HTERT RPE-1 (cell line): Measurements from ENCODE around the gene LRP3.

Experiments used
- in situ Hi-C: fragments of 300-500 bp; cut with MboI; formaldehyde crosslinking; loops from 4 replicates; pipeline ENCODE4 v1.14.3; 2020; ENCODE audit warnings: low sequenced_read_pairs

The LRP3 gene

GRCh38 chr19:33235269-33235995 is 41.3 kb downstream of the LRP3 start:
- in situ Hi-C loops = no loop called here

- in situ Hi-C loops = no loop called here
These were observed 41.8 kb downstream of the LRP3 start for GRCh38 chr19:33235996-33236350.

- in situ Hi-C loops = no loop called here
These were observed 42.7 kb downstream of the LRP3 start for GRCh38 chr19:33236696-33237390.

- in situ Hi-C loops = no loop called here
These were observed 44.5 kb downstream of the LRP3 start for GRCh38 chr19:33238481-33239149.

- in situ Hi-C loops = no loop called here
These were observed 45.3 kb downstream of the LRP3 start for GRCh38 chr19:33239223-33239975.

- in situ Hi-C loops = no loop called here
These were observed 46.1 kb downstream of the LRP3 start for GRCh38 chr19:33240181-33240771.

GRCh38 chr19:33241091-33241529 is 47.0 kb downstream of the LRP3 start:
- in situ Hi-C loops = no loop called here

- in situ Hi-C loops = no loop called here
These were observed 47.5 kb downstream of the LRP3 start for GRCh38 chr19:33241530-33242101.

GRCh38 chr19:33242131-33242530 is 48.0 kb downstream of the LRP3 start:
- in situ Hi-C loops = no loop called here

GRCh38 chr19:33242911-33243310 is 48.8 kb downstream of the LRP3 start:
- in situ Hi-C loops = no loop called here

- in situ Hi-C loops = no loop called here
These were observed 52.0 kb downstream of the LRP3 start for GRCh38 chr19:33245948-33246708.

- in situ Hi-C loops = no loop called here
These were observed 52.7 kb downstream of the LRP3 start for GRCh38 chr19:33246709-33247440.

- in situ Hi-C loops = no loop called here
These were observed 53.3 kb downstream of the LRP3 start for GRCh38 chr19:33247441-33247819.

GRCh38 chr19:33248104-33248503 is 54.0 kb downstream of the LRP3 start:
- in situ Hi-C loops = no loop called here

- in situ Hi-C loops = no loop called here
These were observed 54.4 kb downstream of the LRP3 start for GRCh38 chr19:33248553-33248953.

- in situ Hi-C loops = no loop called here
These were observed 55.0 kb downstream of the LRP3 start for GRCh38 chr19:33248954-33249613.

GRCh38 chr19:33249740-33250366 is 55.7 kb downstream of the LRP3 start:
- in situ Hi-C loops = no loop called here

- in situ Hi-C loops = no loop called here
These were observed 56.4 kb downstream of the LRP3 start for GRCh38 chr19:33250500-33250899.
